Smooth muscle cell (in vitro differentiated cells): Measurements from ENCODE around the gene GATA3. TPM values are rescaled to one million over a fixed set of nuclear protein-coding genes. Genes with fewer than 3 reads are reported as not detected.

Experiments
- DNase-seq: peaks from one replicate; lab custom pipeline; 2025; ENCODE audit not compliant: unreplicated experiment; lab: John Stamatoyannopoulos, UW
- H2AFZ ChIP-seq: fragments of 200-600 bp; sonication (generic); 2 replicates; pipeline ENCODE4 v1.6.0; 2016; ENCODE audit warnings: antibody characterized with exemption, low read depth, mild to moderate bottlenecking
- H3F3A ChIP-seq: fragments of 200-600 bp; sonication (generic); 2 replicates; pipeline ENCODE4 v1.6.0; 2017; ENCODE audit warnings: antibody characterized with exemption, low read depth
- H3K27ac ChIP-seq: fragments of 200-600 bp; sonication (generic); 2 replicates; pipeline ENCODE4 v1.5.1; 2016; ENCODE audit warnings: low read depth, mild to moderate bottlenecking
- H3K27me3 ChIP-seq: fragments of 200-600 bp; sonication (generic); 2 replicates; pipeline ENCODE4 v1.6.1; 2016; ENCODE audit warnings: low read depth, mild to moderate bottlenecking
- H3K36me3 ChIP-seq: fragments of 200-600 bp; sonication (generic); 2 replicates; pipeline ENCODE4 v1.5.1; 2016; ENCODE audit warnings: low read depth
- H3K4me1 ChIP-seq: fragments of 200-600 bp; sonication (generic); 2 replicates; pipeline ENCODE4 v1.5.1; 2016; ENCODE audit warnings: low read depth
- H3K4me2 ChIP-seq: fragments of 200-600 bp; sonication (generic); 2 replicates; pipeline ENCODE4 v1.6.0; 2016; ENCODE audit warnings: mild to moderate bottlenecking
- H3K4me3 ChIP-seq: fragments of 200-600 bp; sonication (generic); 2 replicates; pipeline ENCODE4 v1.5.1; 2016; ENCODE audit warnings: mild to moderate bottlenecking
- H3K79me2 ChIP-seq: fragments of 200-600 bp; sonication (generic); 2 replicates; pipeline ENCODE4 v1.6.0; 2016; ENCODE audit warnings: low read depth, mild to moderate bottlenecking
- H3K9ac ChIP-seq: fragments of 200-600 bp; sonication (generic); 2 replicates; pipeline ENCODE4 v1.6.0; 2016; ENCODE audit warnings: low read depth
- H3K9me3 ChIP-seq: fragments of 200-600 bp; sonication (generic); replicated peaks from 2 replicates; pipeline ENCODE4 v1.5.1; 2016; ENCODE audit warnings: low read depth
- H4K20me1 ChIP-seq: fragments of 200-600 bp; sonication (generic); 2 replicates; pipeline ENCODE4 v1.6.0; 2016; ENCODE audit warnings: low read depth
- CTCF ChIP-seq: fragments of 200-600 bp; sonication (generic); IDR thresholded peaks from 2 replicates; pipeline ENCODE4 v1.5.1; 2017; ENCODE audit warnings: borderline replicate concordance, mild to moderate bottlenecking, antibody characterized with exemption; ENCODE audit not compliant: insufficient read depth, poor library complexity, severe bottlenecking
- WGBS: methylation state at CpG from one replicate; pipeline ENCODE4 v1.1.7; 2016; ENCODE audit warnings: low lambda C conversion rate; 5-methylcytosine and 5-hydroxymethylcytosine counted together
- polyA plus RNA-seq: library from polyadenylated mRNA; unstranded; fragments of >200 nt; fragmentation: Nextera tagmentation; extraction: Ambion mirVana; gene quantifications from 2 replicates; pipeline ENCODE4 v1.2.1, GENCODE V29; 2016
- total RNA-seq: library from RNA; depleted of rRNA; stranded (reverse); fragments of >200 nt; gene quantifications from 2 replicates; pipeline ENCODE4 v1.2.3, GENCODE V29; 2014

Gene GATA3
- total and polyA plus RNA-seq, 2 experiments from 2014 or later = 5.2 to 6.9 TPM

- H3K9me3 ChIP-seq = no peaks in the 10 kb centered on the region
- H3K79me2 ChIP-seq = peaks cover 2% of the 10 kb centered on the region
- 5% methylated on average over 26 of the region's 29 CpGs for WGBS
- H3K36me3 ChIP-seq = no peaks in the 10 kb centered on the region
- no peak overlapping the region for H3K27ac ChIP-seq
- no peaks in the 10 kb centered on the region for H4K20me1 ChIP-seq
- no peak for DNase-seq
- peaks cover 53% of the 10 kb centered on the region for H3K4me1 ChIP-seq
- peaks cover 97% of the 10 kb centered on the region for H3K27me3 ChIP-seq
- no peak for TF ChIP-seq CTCF
- H3K4me3 ChIP-seq = peak overlapping the region; percentile 64
- H3K4me2 ChIP-seq = peak overlapping the region; percentile 88
- no peak overlapping the region for H2AFZ ChIP-seq
- peaks cover 3% of the 10 kb centered on the region for H3F3A ChIP-seq
- H3K9ac ChIP-seq = no peak overlapping the region
These were observed 6.0 kb upstream of the GATA3 start for GRCh38 chr10:8048281-8049008.

DNA sequence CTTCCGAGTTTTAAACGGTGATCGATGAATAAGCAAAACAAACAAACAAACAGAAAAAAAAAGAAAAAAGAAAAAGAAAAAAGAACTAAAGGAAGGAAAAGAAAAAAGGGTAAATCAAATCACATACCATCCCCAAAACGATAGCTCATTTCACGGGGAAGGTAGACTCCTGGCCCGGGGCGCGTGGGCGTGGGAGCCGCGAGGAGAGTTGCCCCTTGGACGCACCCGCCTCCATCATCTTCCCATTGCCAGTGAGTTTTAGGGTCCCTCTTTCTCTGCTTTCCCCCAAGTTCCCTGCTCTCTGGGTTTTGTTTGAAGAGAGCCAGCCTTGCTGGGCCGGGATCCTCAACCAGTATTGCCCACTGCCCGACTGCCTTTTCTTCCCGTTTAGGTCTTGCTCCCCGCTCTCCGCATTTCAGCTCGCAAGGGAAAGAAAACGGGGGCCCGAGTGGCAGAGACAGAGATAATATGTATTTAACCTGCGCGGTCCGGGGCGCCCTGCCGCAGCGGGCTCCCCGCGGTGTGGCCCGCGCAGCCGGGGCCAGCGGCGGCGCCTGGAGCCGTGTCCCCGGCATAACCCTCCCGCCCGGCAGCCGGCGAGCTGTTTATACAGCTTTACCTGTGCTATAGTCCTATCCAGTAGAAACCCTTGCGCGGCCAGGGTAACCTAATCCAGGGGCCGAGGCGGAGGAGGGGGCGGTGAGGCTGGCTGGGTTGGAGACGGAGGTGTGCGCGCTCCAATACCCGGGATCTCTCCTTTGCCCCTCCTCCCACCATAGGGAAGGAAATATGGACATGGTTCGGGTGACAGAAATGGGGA lies 5.2 kb upstream of the GATA3 start:
- H3K4me3 ChIP-seq = peak overlapping the region; percentile 64
- WGBS = 1% methylated on average over 40 of the region's 51 CpGs

DNA sequence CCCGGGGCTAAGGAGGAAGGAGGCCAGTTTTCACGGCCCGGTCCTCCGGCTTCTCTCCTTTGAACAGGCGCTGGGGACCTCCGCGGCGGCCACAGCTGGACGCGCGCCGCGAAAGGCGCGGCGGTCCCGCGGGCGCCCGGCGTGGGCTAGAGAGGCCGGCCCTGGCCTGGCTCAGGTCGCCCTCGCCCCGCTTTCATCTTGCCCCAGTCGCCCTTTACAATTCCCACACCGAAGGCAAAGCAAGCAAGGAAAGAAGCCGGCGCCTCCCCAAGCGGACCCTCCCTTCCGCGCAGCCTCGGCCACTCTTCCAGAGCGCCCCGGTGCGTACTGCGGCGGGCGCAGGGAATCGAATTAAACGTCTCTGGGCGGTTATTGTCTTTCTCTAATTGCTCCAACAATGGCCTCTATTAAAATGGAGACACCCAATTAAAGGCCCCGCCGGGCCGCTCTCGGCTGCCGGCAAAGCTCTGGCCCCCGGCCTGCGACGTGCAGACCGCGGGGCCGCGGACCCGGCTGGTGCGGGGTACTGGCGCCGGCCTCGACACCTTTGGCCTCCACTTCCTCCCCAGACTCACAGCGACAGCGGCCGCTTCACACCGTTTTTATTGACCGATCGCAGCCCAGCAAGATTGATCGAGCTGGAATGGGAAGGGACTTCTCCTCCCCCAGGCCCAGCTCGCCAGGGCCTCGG lies 4.5 kb upstream of the GATA3 start:
- no peak for DNase-seq
- Histone ChIP-seq H3K4me1 (peaks cover 51% of the 10 kb centered on the region), H3K9me3 (no peaks in the 10 kb centered on the region)

More for the DNA sequence above, 5.2 kb upstream of the GATA3 start:
- no peak for DNase-seq
- no peak for TF ChIP-seq CTCF
- H3K4me1 ChIP-seq = peaks cover 53% of the 10 kb centered on the region
- H3K9ac ChIP-seq = no peak overlapping the region
- H4K20me1 ChIP-seq = no peaks in the 10 kb centered on the region
- H3K27ac ChIP-seq = no peak overlapping the region
- H3K36me3 ChIP-seq = no peaks in the 10 kb centered on the region
- H3K79me2 ChIP-seq = peaks cover 2% of the 10 kb centered on the region
- peaks cover 7% of the 10 kb centered on the region for H3F3A ChIP-seq
- peaks cover 89% of the 10 kb centered on the region for H3K27me3 ChIP-seq
- H3K4me2 ChIP-seq = peak overlapping the region; percentile 88
- peak overlapping the region; percentile 45 for H2AFZ ChIP-seq
- no peaks in the 10 kb centered on the region for H3K9me3 ChIP-seq

More for the DNA sequence above, 4.5 kb upstream of the GATA3 start:
- peak overlapping the region; percentile 81 for H2AFZ ChIP-seq
- H3K9ac ChIP-seq = no peak overlapping the region
- under 1% methylated on average over 56 of the region's 68 CpGs for WGBS
- H3F3A ChIP-seq = peaks cover 7% of the 10 kb centered on the region
- H3K36me3 ChIP-seq = no peaks in the 10 kb centered on the region
- H4K20me1 ChIP-seq = no peaks in the 10 kb centered on the region
- peak overlapping the region; percentile 88 for H3K4me2 ChIP-seq
- TF ChIP-seq CTCF = no peak
- peaks cover 82% of the 10 kb centered on the region for H3K27me3 ChIP-seq
- peak overlapping the region; percentile 64 for H3K4me3 ChIP-seq
- H3K79me2 ChIP-seq = peaks cover 4% of the 10 kb centered on the region
- no peak overlapping the region for H3K27ac ChIP-seq
